HG03097 (cell line): ENCODE measurements around the gene ELP1.

Source experiments
- ATAC-seq: cut with Tn5 transposase; IDR thresholded peaks from one replicate; pipeline ENCODE4 v1.9.1; 2021; ENCODE audit not compliant: unreplicated experiment, low FRiP score

ELP1 gene

DNA sequence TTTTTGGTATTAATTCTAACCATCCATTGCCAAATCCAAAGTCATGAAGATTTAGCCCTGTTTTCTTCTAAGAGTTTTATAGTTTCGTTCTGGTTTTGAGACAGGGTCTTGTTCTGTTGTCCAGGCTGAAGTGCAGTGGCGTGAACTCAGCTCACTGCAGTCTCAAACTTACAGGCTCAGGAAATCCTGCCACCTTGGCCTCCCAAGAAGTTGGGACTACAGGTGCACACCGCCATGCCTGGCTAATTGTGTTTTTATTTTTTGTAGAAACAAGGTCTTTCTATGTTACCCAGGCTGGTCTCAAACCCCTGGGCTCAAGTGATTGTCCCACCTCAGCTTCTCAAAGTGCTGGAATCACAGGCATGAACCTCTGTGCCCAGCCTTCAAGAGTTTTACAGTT is 50.8 kb downstream of the ELP1 start:
- no peak for ATAC-seq

DNA sequence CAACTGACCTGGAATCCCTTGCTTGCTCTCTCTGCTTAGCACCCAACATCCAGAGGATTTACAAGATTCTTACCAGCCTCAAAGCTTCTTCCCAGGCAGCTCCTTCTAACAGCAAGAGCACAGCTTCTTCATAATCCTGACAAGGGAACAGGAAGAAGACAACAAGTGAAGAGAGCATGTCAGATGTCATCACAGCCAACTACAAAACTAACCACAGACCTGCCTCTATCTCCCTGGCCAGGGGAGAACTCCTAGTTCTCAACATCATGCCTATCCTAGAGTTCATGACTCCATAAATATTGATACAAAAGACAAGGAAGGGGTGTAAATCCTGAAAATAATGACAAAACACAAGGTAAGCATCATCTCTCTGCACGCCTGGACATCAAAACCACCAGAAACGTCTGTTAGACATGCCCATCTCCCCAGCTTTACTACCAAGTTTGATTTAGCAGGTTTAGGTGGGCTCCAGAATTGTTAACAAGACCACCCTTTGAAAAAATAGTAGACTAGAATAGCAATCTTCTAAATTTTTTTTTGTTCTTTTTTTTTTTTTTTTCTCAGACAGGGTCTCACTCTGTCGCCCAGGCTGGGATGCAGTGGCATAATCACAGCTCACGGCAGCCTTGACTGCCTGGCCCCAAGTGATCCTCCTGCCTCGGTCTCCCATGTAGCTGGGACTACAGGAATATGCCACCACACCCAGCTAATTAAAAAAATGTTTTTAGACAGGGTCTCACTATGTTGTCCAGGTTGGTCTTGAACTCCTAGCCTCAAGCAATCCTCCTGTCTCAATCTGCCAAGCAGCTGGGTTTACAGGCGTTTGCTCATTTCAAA is 51.7 kb downstream of the ELP1 start:
- no peak for ATAC-seq

DNA sequence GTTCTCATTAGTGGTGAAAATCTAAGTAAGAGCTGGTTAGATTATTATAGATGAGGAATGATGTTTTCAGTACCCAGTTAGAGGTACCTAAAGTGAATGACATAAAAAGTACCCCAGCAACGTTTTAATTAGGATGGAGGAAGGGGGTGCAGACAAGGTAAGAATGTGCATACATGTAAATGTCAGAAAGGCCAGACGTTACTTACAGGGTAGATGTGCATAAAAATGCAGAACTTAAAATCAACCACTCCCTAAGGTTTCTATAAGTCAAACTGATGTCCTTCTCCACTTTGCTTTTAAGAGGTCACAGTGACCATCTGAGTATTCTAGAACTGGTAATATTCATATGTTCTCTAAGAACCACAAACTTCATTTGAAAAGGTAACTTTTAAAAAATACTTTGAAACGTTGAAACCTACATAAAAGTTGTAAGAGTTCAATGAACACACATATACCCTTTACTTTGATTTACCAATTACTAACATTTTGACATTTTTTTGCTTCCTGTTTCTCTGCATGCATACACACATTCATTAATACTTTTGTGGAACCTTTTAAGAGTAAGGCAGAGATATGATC is 53.1 kb downstream of the ELP1 start:
- ATAC-seq, result no peak

DNA sequence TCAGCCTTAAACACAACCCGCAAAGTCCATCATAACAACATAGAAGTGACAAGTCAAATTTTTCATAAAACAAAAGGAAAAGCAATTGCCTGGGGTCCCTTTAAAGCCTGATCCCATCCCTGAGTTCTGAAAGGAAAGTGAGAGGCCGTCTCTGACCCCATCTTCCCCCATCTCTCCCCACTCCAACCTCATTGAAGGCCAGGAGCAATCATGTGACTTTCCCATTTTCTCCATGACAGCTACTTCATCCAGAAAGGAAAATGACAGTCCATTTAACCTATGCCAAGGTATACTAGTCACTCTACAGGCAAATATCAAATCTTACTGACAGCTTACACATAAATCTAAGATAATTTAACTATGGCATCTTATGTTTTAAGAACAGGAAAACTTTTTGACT is 56.4 kb downstream of the ELP1 start:
- no peak for ATAC-seq

DNA sequence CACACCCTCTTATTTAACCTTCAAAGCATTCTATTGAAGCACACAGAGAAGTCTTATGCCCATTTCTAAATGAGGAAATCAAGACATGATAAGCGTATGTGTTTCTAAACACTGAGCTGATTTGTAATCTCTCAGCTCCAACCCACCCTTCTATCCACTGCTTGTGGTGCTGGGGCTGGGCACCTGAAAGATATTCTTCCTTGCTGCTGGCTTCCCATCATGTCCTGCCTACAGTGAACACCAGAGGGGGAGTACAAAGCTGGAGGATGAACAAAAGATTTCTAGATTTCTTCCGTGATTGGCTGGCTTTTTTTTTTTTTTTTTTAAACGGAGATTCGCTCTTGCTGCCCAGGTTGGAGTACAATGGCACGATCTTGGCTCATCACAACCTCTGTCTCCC is 57.5 kb downstream of the ELP1 start:
- no peak for ATAC-seq

DNA sequence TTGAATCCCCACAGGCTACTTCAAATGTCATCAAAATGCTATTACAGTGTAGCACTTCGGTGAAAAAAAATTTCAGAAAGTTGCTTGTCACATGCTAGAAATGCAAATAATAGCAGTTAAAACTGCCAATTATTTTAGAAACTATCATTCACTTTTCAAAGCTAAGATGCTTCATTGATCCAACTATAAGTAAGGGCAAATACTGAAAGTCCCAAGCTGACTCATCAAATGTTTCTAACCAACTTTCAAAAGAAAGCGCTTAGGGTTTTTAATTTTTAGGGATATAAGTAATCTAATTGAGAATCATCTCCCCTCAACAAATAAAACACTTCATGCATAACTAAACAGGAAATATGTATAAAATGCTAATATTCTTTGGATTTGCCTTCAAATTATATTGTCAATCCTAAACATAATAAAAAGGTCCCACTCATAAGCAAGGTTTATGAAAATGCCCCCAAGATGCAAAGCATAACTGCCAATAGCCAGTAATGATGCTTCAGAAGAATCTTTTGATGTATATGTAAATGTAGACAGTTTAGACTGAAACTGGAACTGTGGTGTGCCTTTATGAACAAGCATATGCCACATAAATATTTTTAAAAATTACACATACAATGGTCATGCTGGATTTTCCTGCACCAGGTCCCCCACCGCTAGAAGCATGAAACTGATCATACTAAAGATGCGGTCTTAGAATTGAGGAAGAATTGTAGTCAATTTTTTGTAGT is 59.7 kb downstream of the ELP1 start:
- no peak for ATAC-seq

DNA sequence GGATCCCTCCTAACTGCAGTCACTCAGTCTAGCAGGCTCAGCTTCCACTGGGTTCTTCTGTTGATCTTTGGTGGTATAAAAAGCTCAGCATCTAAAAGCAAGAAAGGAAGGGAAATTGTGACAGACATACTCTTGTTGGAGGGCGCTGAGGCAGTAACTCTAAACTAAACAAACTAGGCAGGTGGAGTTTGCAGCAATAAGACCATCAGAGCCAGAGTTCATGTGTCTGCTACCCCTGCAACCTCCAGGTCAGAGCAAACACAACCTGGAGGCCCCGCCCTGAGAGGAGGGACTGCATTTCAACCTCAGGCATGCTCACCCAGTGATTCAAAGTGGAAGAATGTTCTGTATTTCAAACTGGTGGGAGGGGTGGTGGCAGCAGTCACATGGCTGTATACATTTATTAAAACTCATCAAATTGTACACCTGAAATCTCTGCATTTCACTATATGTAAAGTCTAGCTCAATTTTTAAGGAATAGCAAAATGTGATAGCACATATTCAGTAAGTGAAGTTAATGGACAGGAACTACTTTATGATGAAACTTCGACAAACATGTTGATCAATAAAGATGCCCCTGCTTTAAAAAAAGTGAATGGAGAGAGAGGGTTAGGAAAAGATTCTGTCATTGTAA is 64.7 kb downstream of the ELP1 start:
- ATAC-seq, result no peak

DNA sequence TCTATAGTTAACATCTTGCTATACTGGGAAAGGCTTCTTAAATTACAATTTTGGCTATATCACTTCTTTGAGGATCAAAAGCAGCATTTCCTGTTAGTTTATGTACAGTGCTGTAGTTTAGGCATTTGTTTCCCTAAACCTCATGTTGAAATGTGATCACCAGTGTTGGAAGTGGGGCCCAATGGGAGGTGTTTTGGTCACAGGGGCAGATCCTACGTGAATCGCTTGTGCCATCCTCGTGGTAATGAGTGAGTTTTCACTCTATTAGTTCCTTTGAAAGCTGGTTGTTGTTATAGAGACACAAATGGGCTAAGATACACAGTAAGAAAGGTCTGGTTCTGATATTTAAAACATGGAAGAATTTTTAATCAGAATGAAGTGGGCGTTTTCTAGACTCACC is 66.1 kb downstream of the ELP1 start:
- no peak for ATAC-seq

DNA sequence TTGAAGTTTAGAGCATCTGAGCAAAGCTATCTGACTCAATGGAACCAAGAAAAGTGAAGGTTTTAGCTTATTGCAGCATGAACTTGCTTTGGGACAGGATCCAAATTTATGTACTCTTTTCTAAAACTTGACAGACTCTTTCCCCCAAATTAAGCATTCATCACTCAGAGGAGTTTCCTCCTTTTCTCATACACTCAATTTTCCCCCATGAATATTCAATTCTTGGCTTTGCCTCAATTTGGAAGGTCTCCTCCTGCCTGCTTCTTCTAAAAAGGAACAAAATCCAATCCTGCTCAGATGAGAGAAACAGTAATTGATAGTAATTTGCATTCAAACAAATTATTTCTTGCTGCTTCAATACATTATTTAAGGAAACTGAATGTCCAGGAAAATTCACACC is 66.8 kb downstream of the ELP1 start:
- no peak for ATAC-seq

DNA sequence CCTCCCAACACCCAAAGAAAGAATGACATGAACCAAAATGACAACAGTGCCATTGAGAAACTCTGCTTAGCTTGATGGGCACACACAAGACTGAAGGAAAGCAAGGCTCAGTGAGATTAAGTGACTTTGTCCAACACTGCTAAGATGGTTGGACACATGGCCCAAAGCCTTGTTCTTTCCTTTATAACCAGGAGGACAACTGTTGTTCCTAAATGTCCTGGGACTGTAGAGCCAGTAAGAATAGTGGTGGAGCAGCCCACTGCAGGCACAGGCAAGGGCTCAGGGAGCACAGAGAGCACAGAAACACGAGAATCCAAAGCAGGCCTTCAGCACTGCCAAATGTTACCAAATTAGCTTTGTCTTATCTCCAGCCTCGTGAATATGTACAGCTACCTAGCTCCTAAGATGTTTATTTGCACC is 67.9 kb downstream of the ELP1 start:
- no peak for ATAC-seq

DNA sequence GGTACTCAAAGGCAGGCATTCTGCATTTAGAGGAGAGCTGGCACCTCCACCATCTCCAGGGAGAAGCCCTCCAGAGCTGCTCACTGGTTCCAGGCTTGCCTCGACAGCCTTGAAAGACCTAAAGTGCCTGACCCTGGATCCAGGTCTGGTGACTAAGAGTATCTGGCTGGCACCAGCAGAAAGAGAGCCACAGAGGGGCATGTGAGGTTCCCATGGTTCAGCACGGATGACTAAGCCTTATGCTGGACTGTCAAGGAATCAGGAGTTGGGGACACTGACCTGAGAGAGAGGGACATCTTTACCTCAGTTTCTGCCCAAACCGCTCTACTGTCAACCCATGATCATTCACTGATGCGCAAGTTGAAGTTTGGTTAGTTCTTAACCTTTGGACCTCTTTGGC is 68.9 kb downstream of the ELP1 start:
- no peak for ATAC-seq

DNA sequence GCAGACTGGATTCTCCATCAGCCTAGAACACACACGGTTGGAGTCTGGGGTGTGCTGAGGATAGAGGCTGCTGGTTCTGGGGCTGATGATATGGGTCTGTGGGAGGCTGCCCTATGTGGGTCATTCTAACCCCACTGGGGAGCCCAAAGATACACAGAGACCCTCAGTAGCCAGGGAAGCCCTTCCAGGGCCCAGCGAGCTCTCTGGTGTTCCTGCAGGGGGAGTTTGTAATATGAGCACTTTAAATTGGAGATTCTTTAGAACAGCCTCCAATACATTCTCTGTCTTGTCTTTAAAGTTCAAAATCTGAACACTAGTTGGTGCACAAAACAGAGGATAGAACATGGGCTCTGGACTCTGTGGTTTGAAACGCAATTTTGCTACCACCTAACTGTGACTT is 69.5 kb downstream of the ELP1 start:
- no peak for ATAC-seq

DNA sequence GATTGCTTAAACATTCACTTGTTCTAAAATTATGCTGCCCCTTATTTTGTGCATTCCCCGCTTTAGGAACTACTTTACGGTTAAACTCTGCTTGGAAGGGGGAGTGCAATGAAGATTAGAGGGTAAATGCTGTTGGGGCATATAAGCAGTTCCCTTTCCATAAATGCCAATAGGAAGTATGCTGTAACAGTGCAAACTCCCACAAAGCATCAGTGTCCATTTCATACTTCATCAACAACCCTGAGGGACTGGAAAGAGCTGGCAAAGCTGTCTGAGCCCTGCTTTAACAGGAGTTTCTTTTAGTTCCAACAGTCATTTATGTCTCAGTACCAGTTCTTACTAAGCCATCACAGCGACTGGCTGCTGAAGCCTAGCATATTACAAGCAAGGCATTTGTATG is 70.0 kb downstream of the ELP1 start:
- ATAC-seq, result no peak

DNA sequence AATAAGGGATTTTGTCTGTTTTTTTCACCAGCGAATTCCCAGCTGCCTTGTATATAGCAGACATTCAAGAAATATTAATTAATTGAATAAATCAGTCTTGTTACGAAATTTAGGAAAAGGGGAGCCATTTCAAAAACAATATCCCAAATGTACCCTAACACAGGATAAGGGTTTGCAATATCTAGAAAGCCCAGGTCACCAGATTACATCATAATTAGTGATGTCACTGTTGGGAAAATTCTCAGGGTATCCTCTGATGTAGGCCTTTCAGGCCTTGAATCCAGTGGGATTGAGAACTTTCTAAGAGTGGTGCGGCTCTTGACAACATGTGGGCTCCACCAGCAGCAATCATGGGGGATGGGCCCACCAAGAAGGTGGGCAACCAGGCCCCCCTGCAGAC is 71.9 kb downstream of the ELP1 start, which contains the start of gene ACTL7A:
TSS of gene ACTL7A (plus strand) at position 270 of the 400 bp plus-strand sequence. CDS start at position 327, 57 bp downstream.
- no peak for ATAC-seq

DNA sequence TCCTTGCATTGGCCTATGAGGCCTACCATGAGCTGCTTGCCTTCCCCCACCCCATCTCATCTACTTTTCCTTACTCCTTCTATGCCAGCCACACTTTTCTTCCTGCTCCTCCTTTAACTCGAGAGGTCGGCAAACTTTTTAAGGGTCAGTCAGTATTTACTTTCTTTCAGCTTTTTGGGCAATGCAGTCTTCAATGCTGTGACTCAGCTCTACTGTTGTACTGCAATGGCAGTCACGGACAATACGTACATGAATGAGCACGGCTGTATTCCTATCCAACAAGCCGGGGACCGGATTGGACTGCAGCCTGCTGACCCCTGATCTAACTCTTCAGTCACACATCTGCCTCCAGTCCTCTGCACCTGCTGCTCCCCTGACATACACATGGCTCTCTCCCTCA is 72.5 kb downstream of the ELP1 start:
- ATAC-seq, result no peak

DNA sequence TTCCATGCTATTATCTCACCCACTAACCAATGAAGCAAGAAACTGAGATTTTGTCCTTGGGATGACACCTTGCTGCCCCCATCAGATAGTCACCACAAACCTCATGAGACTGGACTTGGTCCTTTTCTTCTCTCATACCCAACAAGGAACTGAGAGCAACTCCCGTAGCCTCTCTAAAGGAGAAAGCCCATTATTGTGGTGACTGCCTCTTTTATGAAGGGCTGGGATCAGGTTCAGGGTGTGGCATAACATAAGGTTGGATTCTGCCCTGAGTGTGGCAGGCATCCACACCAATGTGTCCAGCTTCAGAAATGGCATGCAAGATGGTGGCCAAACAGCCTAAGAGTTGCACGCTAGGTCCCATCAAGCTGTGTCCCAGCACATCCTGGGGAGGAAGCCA is 73.2 kb downstream of the ELP1 start:
- ATAC-seq, result no peak

DNA sequence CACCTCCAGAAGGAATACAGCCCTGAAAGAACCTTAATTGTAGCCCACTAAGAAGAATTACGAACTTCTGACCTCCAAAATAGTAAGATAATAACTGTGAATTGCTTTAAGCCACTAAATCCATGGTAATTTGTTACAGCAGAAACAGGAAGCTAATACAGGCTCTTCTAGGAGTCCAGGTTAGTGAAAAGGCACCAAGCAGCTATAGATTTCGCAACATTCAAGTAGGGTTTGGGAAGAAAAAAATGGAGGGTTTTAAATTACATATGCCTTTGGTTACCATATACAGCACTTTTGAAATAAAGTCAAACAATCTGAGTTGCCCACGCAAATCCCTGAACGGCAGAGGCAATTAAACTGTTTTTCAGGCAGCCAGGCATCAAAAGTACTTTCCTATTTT is 73.6 kb downstream of the ELP1 start:
- no peak for ATAC-seq

DNA sequence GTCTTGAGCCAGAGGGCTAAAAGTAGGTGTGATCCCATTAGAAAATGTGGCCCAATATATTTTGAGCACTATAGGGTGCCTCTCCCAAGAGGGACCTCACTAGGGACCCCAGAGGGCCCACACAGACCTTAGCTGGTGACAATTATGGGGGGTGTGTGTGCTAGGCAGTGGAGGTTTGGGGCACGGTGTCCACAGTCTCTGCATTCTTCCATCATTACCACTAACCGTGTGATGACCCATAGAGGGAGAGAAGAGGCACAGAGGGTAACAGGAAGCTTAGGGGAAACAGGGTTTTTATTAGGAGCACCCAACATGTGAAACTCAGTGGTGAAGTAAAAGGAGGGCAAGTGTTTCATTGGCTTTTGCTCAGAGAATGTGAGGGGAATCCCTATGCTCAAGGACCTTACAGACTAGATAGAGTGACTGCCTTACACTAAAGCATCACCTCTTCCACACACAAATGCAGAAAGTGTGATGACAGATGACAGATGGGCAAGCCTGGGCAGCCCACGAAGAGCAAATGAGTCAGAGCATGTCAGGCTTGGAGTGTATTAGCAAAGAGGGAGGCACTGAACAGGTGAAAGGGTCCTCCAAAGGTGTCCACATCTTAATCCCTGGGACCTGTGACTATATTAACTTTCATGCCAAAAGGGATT is 74.3 kb downstream of the ELP1 start:
- no peak for ATAC-seq

DNA sequence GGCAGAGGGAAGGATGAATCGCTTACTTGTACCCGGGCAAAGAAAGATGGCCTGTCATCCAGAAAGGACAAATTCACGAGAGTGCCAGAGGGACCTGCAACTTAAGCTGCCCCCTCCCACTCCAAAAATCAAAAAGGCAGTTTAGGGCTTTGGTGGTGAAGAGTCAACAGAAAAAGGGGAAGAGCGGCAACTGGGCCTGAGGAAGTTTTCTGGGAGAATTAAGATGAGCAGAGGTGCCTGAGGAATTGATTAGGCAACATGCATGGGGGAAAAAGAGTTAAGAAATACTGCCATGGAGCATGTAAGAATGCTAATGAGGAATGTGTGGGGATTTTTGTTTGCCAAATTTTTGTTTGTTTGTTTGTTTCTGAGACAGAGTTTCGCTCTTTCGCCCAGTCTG is 76.4 kb downstream of the ELP1 start:
- ATAC-seq, result no peak

DNA sequence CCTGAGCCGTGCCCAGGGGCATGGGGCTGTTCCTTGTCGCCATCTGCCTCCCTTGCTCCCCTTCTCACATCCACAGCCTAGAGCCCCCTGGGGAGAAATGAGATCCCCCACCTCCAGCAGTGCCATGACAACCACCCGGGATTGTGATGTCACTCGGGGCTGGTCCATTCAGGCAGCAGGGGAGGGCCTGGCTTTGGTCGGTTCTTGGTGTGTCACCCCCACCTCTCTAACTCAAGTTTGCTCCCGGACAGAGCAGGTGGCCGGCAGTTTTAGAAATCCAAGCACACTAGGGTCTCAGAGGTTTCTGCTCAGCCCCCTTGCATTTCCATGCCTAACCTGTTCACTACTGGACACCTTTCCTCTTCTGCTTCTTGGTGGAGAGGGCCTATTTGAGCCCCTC is 78.0 kb downstream of the ELP1 start, which contains the start of gene ACTL7B:
TSS of gene ACTL7B (minus strand) at position 99 of the 400 bp plus-strand sequence. CDS start at position 43, 56 bp downstream.
- ATAC-seq, result no peak

DNA sequence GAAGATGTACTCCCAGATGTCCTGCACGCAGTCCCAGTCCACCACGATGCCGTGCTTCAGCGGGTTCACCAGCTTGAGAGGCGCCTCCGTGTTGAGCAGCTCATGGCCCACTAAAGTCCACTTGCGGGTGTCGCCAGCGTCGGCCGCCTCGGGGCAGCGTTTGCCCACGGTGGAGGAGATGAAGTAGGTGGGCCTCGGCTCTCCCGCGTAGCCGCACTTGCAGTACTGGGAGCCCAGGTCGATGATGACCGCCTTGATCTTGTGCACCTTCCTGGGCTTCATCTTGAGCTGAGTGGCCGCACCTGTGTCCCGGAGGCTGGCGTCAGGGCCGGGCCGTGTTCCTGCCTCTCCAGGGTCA is 78.4 kb downstream of the ELP1 start:
- no peak for ATAC-seq
